Activated T-cell treated with anti-CD3 and anti-CD28 coated beads, Interleukin-2, amount 50 U/mL, for 72 hours (primary cell): Measurements from ENCODE around the gene SETBP1. TPM values are rescaled to one million over a fixed set of nuclear protein-coding genes. Genes with fewer than 3 reads are reported as not detected.

Experiments
- ATAC-seq, 2 donors: fragments of 150-1000 bp; cut with Tn5 transposase; replicated peaks in 1 of 2; 2 replicates each; pipeline ENCODE4 v1.10.0; 2021; ENCODE audit warnings: moderate library complexity in 2 of 2, mild to moderate bottlenecking in 1 of 2
- DNase-seq, 2 donors: peaks; one replicate each; pipeline ENCODE4 v3.0.0; 2021 to 2022; ENCODE audit warnings: mixed read lengths in 1 of 2
- H3K27ac Mint-ChIP-seq: one replicate; pipeline ENCODE4 v1.8.0; 2022; ENCODE audit warnings: mild to moderate bottlenecking, moderate library complexity, mixed read lengths
- H3K27me3 Mint-ChIP-seq: one replicate; pipeline ENCODE4 v1.8.0; 2022; ENCODE audit warnings: low read depth, mixed read lengths
- H3K36me3 Mint-ChIP-seq, 2 donors: one replicate each; pipeline ENCODE4 v1.8.0; 2022; ENCODE audit warnings: mixed read lengths in 2 of 2, mild to moderate bottlenecking in 1 of 2; ENCODE audit not compliant: insufficient read depth in 2 of 2
- H3K4me1 Mint-ChIP-seq: one replicate; pipeline ENCODE4 v1.8.0; 2022; ENCODE audit warnings: low read depth, mixed read lengths
- H3K4me3 Mint-ChIP-seq, 2 donors: one replicate each; pipeline ENCODE4 v1.8.0; 2022; ENCODE audit warnings: mild to moderate bottlenecking in 2 of 2, mixed read lengths in 2 of 2, moderate library complexity in 2 of 2
- H3K9me3 Mint-ChIP-seq, 2 donors: one replicate each; pipeline ENCODE4 v1.8.0; 2022; ENCODE audit warnings: mixed read lengths in 2 of 2
- total RNA-seq, 2 donors: library from RNA; stranded (reverse); gene quantifications; one replicate each; pipeline ENCODE4 v1.2.3, GENCODE V29; 2022

Gene SETBP1
- total RNA-seq, 2 donors from 2014 or later, result 3.8 to 13.8 TPM

GRCh38 chr18:44682871-44683221 lies 2.2 kb downstream of the SETBP1 start:
- DNase-seq, result no peak
- Mint-ChIP-seq H3K4me1 (peaks cover 9% of the 10 kb centered on the region), H3K27me3 (peaks cover 19% of the 10 kb centered on the region), H3K9me3 (no peaks in the 10 kb centered on the region), H3K27ac (no peak overlapping the region), H3K36me3 (no peaks in the 10 kb centered on the region), H3K4me3 (no peak overlapping the region)
- ATAC-seq, result no peak

- H3K27me3 Mint-ChIP-seq, result peaks cover 19% of the 10 kb centered on the region
- H3K27ac Mint-ChIP-seq, result no peak overlapping the region
- H3K9me3 Mint-ChIP-seq, result no peaks in the 10 kb centered on the region
- H3K36me3 Mint-ChIP-seq, result no peaks in the 10 kb centered on the region
- H3K4me3 Mint-ChIP-seq, result no peak overlapping the region
- ATAC-seq (no peak), DNase-seq (no peak)
- H3K4me1 Mint-ChIP-seq, result peaks cover 2% of the 10 kb centered on the region
These were observed 2.9 kb downstream of the SETBP1 start for GRCh38 chr18:44683556-44683955.

- H3K4me1 Mint-ChIP-seq, result no peaks in the 10 kb centered on the region
- DNase-seq (no peak), ATAC-seq (no peak)
- H3K36me3 Mint-ChIP-seq, result no peaks in the 10 kb centered on the region
- no peak overlapping the region for H3K27ac Mint-ChIP-seq
- no peak overlapping the region for H3K4me3 Mint-ChIP-seq
- H3K27me3 Mint-ChIP-seq, result peaks cover 33% of the 10 kb centered on the region
- H3K9me3 Mint-ChIP-seq, result no peaks in the 10 kb centered on the region
These were observed 4.6 kb downstream of the SETBP1 start for GRCh38 chr18:44685296-44685695.

- H3K9me3 Mint-ChIP-seq, result no peaks in the 10 kb centered on the region
These were observed 5.5 kb downstream of the SETBP1 start for GRCh38 chr18:44686156-44686555.

GRCh38 chr18:44687421-44687820 lies 6.7 kb downstream of the SETBP1 start:
- DNase-seq, result no peak
- no peak overlapping the region for H3K4me3 Mint-ChIP-seq
- H3K4me1 Mint-ChIP-seq, result no peaks in the 10 kb centered on the region
- H3K9me3 Mint-ChIP-seq, result peaks cover 0 to under 1% of the 10 kb centered on the region in 2 donors
- ATAC-seq, result no peak
- H3K27ac Mint-ChIP-seq, result no peak overlapping the region
- no peaks in the 10 kb centered on the region for H3K36me3 Mint-ChIP-seq
- H3K27me3 Mint-ChIP-seq, result peaks cover 55% of the 10 kb centered on the region

More at GRCh38 chr18:44686156-44686555, 5.5 kb downstream of the SETBP1 start:
- H3K36me3 Mint-ChIP-seq, result no peaks in the 10 kb centered on the region
- H3K27ac Mint-ChIP-seq, result no peak overlapping the region
- H3K4me1 Mint-ChIP-seq, result no peaks in the 10 kb centered on the region
- no peak overlapping the region for H3K4me3 Mint-ChIP-seq
- H3K27me3 Mint-ChIP-seq, result peaks cover 42% of the 10 kb centered on the region
- ATAC-seq (no peak), DNase-seq (no peak)

- DNase-seq (no peak), ATAC-seq (no peak)
- H3K27me3 Mint-ChIP-seq, result peaks cover 61% of the 10 kb centered on the region
- no peaks in the 10 kb centered on the region for H3K4me1 Mint-ChIP-seq
- peaks cover 0 to 2% of the 10 kb centered on the region in 2 donors for H3K9me3 Mint-ChIP-seq
- H3K36me3 Mint-ChIP-seq, result no peaks in the 10 kb centered on the region
- no peak overlapping the region for H3K27ac Mint-ChIP-seq
- no peak overlapping the region for H3K4me3 Mint-ChIP-seq
These were observed 9.0 kb downstream of the SETBP1 start for GRCh38 chr18:44689736-44690135.

GRCh38 chr18:44691148-44691925 lies 10.6 kb downstream of the SETBP1 start:
- no peak for ATAC-seq
- Mint-ChIP-seq H3K27ac (no peak overlapping the region), H3K27me3 (peaks cover 69% of the 10 kb centered on the region)

GRCh38 chr18:44693030-44693784 lies 12.5 kb downstream of the SETBP1 start:
- Mint-ChIP-seq H3K9me3 (peaks cover 0 to 2% of the 10 kb centered on the region in 2 donors), H3K4me1 (peaks cover 2% of the 10 kb centered on the region), H3K27me3 (peaks cover 59% of the 10 kb centered on the region), H3K27ac (no peak overlapping the region), H3K36me3 (no peaks in the 10 kb centered on the region), H3K4me3 (no peak overlapping the region)
- DNase-seq (no peak), ATAC-seq (peak in 1 of 2 donors; percentile 63)

More at GRCh38 chr18:44691148-44691925, 10.6 kb downstream of the SETBP1 start:
- peaks cover 0 to 2% of the 10 kb centered on the region in 2 donors for H3K9me3 Mint-ChIP-seq
- no peak overlapping the region for H3K4me3 Mint-ChIP-seq
- no peak for DNase-seq
- no peaks in the 10 kb centered on the region for H3K36me3 Mint-ChIP-seq
- H3K4me1 Mint-ChIP-seq, result no peaks in the 10 kb centered on the region

- ATAC-seq (no peak), DNase-seq (no peak)
- H3K9me3 Mint-ChIP-seq, result peaks cover 0 to 2% of the 10 kb centered on the region in 2 donors
- H3K27me3 Mint-ChIP-seq, result peaks cover 40% of the 10 kb centered on the region
- no peaks in the 10 kb centered on the region for H3K36me3 Mint-ChIP-seq
- H3K4me3 Mint-ChIP-seq, result no peak overlapping the region
- H3K4me1 Mint-ChIP-seq, result peaks cover 7% of the 10 kb centered on the region
- no peak overlapping the region for H3K27ac Mint-ChIP-seq
These were observed 14.8 kb downstream of the SETBP1 start for GRCh38 chr18:44695503-44695902.

- H3K27me3 Mint-ChIP-seq, result peaks cover 26% of the 10 kb centered on the region
- H3K9me3 Mint-ChIP-seq, result peaks cover 0 to 2% of the 10 kb centered on the region in 2 donors
- H3K36me3 Mint-ChIP-seq, result peaks cover 0 to 4% of the 10 kb centered on the region in 2 donors
- ATAC-seq (no peak), DNase-seq (no peak)
- no peak overlapping the region for H3K27ac Mint-ChIP-seq
- H3K4me3 Mint-ChIP-seq, result no peak overlapping the region
- peaks cover 14% of the 10 kb centered on the region for H3K4me1 Mint-ChIP-seq
These were observed 16.2 kb downstream of the SETBP1 start for GRCh38 chr18:44696892-44697291.

- DNase-seq (no peak), ATAC-seq (no peak)
- H3K27me3 Mint-ChIP-seq, result peaks cover 22% of the 10 kb centered on the region
These were observed 16.6 kb downstream of the SETBP1 start for GRCh38 chr18:44697315-44697714.

GRCh38 chr18:44698518-44698917 lies 17.8 kb downstream of the SETBP1 start:
- Mint-ChIP-seq H3K4me1 (peaks cover 26% of the 10 kb centered on the region), H3K27me3 (peaks cover 17% of the 10 kb centered on the region), H3K27ac (no peak overlapping the region), H3K9me3 (no peaks in the 10 kb centered on the region), H3K36me3 (peaks cover 0 to 4% of the 10 kb centered on the region in 2 donors), H3K4me3 (no peak overlapping the region)
- DNase-seq, result no peak
- no peak for ATAC-seq

More at GRCh38 chr18:44697315-44697714, 16.6 kb downstream of the SETBP1 start:
- Mint-ChIP-seq H3K27ac (no peak overlapping the region), H3K36me3 (peaks cover 0 to 4% of the 10 kb centered on the region in 2 donors), H3K4me3 (no peak overlapping the region), H3K9me3 (peaks cover 0 to 2% of the 10 kb centered on the region in 2 donors), H3K4me1 (peaks cover 17% of the 10 kb centered on the region)

GRCh38 chr18:44699572-44700261 lies 19.0 kb downstream of the SETBP1 start:
- DNase-seq (no peak), ATAC-seq (no peak)
- H3K9me3 Mint-ChIP-seq, result no peaks in the 10 kb centered on the region

More at GRCh38 chr18:44699572-44700261, 19.0 kb downstream of the SETBP1 start:
- peaks cover 32% of the 10 kb centered on the region for H3K4me1 Mint-ChIP-seq
- H3K27ac Mint-ChIP-seq, result peak overlapping the region; percentile 58
- peak overlapping the region in 1 of 2 donors; percentile 13 for H3K4me3 Mint-ChIP-seq
- H3K36me3 Mint-ChIP-seq, result peaks cover 0 to 4% of the 10 kb centered on the region in 2 donors
- H3K27me3 Mint-ChIP-seq, result peaks cover 25% of the 10 kb centered on the region
